Retinal pigment epithelial cell (primary cell): ENCODE measurements around the gene BMAL2.

Experiments
- DNase-seq: peaks from one replicate; pipeline ENCODE4 v3.0.0-alpha.2; 2010; ENCODE audit warnings: low read depth
- H3K4me3 ChIP-seq: 2 replicates; pipeline ENCODE4 v1.5.1; 2011; ENCODE audit warnings: mild to moderate bottlenecking, low read length, control low read depth, moderate library complexity
- CTCF ChIP-seq: conservative IDR thresholded peaks from 2 replicates; pipeline ENCODE4 v1.5.1; 2011; ENCODE audit warnings: low read depth, low read length, control low read depth, inconsistent platforms

BMAL2 gene

DNA sequence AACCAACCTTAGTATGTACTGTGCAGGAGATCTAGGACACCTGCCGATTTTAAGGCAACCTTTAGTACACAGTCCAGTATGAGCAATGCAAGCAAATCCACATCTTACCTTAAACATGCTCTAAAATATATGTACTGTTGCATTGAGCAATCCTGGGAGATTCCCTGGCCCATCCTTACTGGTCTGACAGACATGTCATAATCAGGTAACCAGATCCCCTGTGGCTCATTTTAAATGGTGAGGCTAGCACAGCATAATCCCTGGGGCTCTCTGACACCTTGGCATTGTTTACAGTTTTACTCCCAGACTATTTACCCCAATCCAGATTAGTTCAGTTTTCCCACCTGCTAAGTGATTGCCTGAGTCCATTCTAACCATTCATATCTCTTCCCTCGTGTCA lies 15.1 kb downstream of the BMAL2 start:
- no peak overlapping the region for H3K4me3 ChIP-seq
- TF ChIP-seq CTCF, result no peak
- DNase-seq, result no peak

DNA sequence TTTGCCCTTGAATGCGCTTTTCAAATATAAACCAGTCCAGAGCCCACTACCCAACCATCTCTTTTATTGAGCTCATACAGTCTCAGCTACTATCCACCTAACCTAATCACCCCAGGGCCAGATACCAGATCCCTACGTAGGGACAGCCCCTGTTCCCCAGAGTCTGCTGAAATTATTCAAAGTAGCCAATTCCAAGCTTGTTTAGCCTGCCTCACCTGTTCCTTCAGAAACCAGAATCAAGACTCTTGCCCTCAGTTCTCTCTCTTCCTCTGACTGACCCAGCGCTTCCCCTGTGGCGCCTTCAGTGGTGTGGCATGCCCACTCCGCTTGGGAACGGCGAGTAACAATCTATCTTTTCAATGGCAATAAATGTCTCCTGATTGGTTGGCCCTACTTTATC lies 18.8 kb downstream of the BMAL2 start:
- no peak for DNase-seq
- H3K4me3 ChIP-seq, result no peak overlapping the region
- no peak for TF ChIP-seq CTCF

- H3K4me3 ChIP-seq, result no peak overlapping the region
- DNase-seq, result no peak
- TF ChIP-seq CTCF, result no peak
Measured at GRCh38 chr12:27355486-27355885, 22.9 kb downstream of the BMAL2 start.

GRCh38 chr12:27355979-27356378 lies 23.3 kb downstream of the BMAL2 start:
- TF ChIP-seq CTCF, result no peak
- H3K4me3 ChIP-seq, result no peak overlapping the region
- no peak for DNase-seq

DNA sequence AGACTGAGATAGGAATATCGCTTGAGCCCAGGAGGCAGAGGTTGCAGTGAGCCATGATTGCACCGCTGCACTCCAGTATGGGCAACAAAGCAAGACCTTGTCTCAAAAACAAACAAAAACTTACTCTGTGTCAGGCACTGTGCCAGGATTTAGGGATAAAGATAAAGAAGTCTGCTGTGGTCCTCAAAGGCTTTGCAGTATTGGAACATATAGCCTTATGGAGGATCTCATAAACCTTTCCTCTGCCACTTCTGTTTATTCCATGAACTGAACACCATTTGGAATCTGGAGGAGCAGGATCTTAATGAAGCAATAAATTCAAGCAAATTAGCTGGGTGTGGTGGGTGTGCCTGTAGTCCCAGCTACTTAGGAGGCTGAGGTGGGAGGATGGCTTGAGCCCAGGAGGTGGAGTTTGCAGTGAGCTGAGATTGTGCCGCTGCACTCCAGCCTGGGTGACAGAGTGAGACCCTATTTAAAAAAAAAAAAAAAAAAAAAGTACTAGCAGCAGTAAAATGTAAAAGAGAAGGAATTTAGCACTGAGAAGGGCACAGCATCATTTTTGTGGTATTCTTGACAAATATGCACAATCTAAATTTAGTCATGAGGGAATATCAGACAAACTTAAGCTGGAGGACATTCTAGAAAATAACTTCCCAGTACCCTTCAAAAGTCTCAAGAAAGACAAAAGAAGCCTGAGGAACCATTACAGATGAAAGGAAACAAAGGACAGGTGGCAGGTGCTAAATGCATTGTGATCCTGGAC lies 27.1 kb downstream of the BMAL2 start:
- no peak for DNase-seq
- no peak overlapping the region for H3K4me3 ChIP-seq
- no peak for TF ChIP-seq CTCF

DNA sequence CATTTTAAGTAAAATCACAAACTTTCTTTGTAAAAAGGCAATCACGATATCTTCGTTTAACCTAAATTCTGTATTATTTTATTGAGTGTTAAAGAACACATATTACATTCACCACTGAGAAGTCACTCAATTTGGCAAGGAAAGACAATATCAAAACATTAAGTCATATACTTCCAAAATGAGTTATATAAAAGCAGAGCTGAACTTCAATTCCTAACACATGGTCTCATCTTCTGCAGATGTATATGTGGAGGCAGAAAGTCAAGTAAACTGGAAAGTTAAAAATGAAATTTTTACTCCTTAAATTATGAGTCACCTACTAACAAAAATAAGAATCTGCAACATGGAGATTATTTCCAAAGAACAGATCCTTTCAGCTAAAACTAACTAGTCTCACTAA lies 28.7 kb downstream of the BMAL2 start:
- H3K4me3 ChIP-seq, result no peak overlapping the region
- TF ChIP-seq CTCF, result no peak
- no peak for DNase-seq

DNA sequence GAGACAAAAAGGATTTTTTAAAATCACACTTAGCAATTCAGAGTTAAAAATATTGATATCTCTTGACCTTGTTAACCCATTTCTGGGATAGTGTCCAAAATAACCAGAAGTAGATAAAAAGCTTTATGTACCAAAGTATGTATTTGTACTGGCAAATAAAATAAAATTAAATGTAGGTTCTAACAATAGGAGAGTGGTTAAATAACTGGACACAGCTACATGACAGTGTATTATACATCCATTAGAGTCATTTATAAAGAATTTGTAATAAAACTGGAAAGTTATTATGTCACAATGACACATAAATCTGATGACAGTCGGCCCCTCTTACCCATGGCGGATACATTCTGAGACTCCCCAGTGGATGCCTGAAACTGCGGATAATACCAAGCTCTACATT lies 34.0 kb downstream of the BMAL2 start:
- no peak for TF ChIP-seq CTCF
- H3K4me3 ChIP-seq, result no peak overlapping the region
- no peak for DNase-seq
